K562 (cell line): ENCODE measurements around the gene ADGRB3. TPM values are rescaled to one million over a fixed set of nuclear protein-coding genes. Genes with fewer than 3 reads are reported as not detected.

Experiments used
- ATF3 ChIP-seq, 2 experiments: fragments of 450-650 bp in 1 of 2; sonication (generic) in 1 of 2; formaldehyde crosslinking in 1 of 2; IDR thresholded peaks in 1 of 2; conservative IDR thresholded peaks in 1 of 2; 2 replicates each; pipeline versions ENCODE4 v1.6.1 to v1.8.1; 2016 to 2023; ENCODE audit warnings: mild to moderate bottlenecking in 2 of 2, moderate library complexity in 2 of 2, inconsistent platforms in 1 of 2, missing genetic modification reagents in 1 of 2
- CEBPB ChIP-seq: fragments of 450-650 bp; IDR thresholded peaks from 2 replicates; pipeline ENCODE4 v1.6.1; 2016; ENCODE audit warnings: missing genetic modification characterization, missing compliant biosample characterization
- E2F3 ChIP-seq: fragments of 250-450 bp; sonication (Bioruptor Pico); IDR thresholded peaks from 2 replicates; pipeline ENCODE4 v1.4.0; 2020; ENCODE audit warnings: mild to moderate bottlenecking
- EHMT2 ChIP-seq: fragments of 450-650 bp; IDR thresholded peaks from 2 replicates; pipeline ENCODE4 v1.6.1; 2018; ENCODE audit warnings: antibody characterized with exemption
- FOXA1 ChIP-seq: fragments of 450-650 bp; IDR thresholded peaks from 2 replicates; pipeline ENCODE4 v1.6.1; 2016; ENCODE audit warnings: mild to moderate bottlenecking, borderline replicate concordance
- GATAD2A ChIP-seq: fragments of 450-650 bp; IDR thresholded peaks from 2 replicates; pipeline ENCODE4 v1.6.1; 2017
- GTF2A2 ChIP-seq: IDR thresholded peaks from 2 replicates; pipeline ENCODE4 v1.6.1; 2016; ENCODE audit warnings: mild to moderate bottlenecking, missing genetic modification characterization, missing compliant biosample characterization
- GTF2E2 ChIP-seq: fragments of 200-800 bp; sonication (Bioruptor generic); IDR thresholded peaks from 2 replicates; pipeline ENCODE4 v1.6.1; 2016; ENCODE audit warnings: missing genetic modification characterization, missing compliant biosample characterization
- IFI16 ChIP-seq: fragments of 250-450 bp; sonication (Bioruptor Pico); IDR thresholded peaks from 2 replicates; pipeline ENCODE4 v2.1.2; 2022; ENCODE audit warnings: mild to moderate bottlenecking, inconsistent platforms
- JUND ChIP-seq, 2 experiments: IDR thresholded peaks; 2 replicates in 1 of 2; 3 replicates in 1 of 2; pipeline ENCODE4 v1.6.1; 2011; ENCODE audit warnings: borderline replicate concordance in 2 of 2, low read depth in 2 of 2, low read length in 2 of 2, improper control_type of control experiment in 1 of 2, missing biosample characterization in 1 of 2, missing genetic modification characterization in 1 of 2, missing genetic modification reagents in 1 of 2
- POLR2G ChIP-seq: fragments of 200-400 bp; formaldehyde crosslinking; IDR thresholded peaks from 2 replicates; pipeline ENCODE4 v1.6.1; 2017; ENCODE audit warnings: low read depth, mild to moderate bottlenecking, antibody characterized with exemption, low read length, moderate library complexity
- POLR2H ChIP-seq: IDR thresholded peaks from 2 replicates; pipeline ENCODE4 v1.6.1; 2016; ENCODE audit warnings: missing genetic modification characterization, low read depth, mild to moderate bottlenecking, control low read depth, missing compliant biosample characterization, moderate library complexity
- PTRF ChIP-seq: fragments of 450-650 bp; IDR thresholded peaks from 2 replicates; pipeline ENCODE4 v1.6.1; 2016; ENCODE audit warnings: mild to moderate bottlenecking, missing genetic modification characterization, missing compliant biosample characterization
- PURB ChIP-seq: sonication (generic); formaldehyde crosslinking; IDR thresholded peaks from 2 replicates; pipeline ENCODE4 v1.9.0; 2021; ENCODE audit warnings: low read depth, mild to moderate bottlenecking, missing genetic modification reagents
- RFX5 ChIP-seq: IDR thresholded peaks from 2 replicates; pipeline ENCODE4 v1.6.1; 2011; ENCODE audit warnings: low read depth, mild to moderate bottlenecking, improper control_type of control experiment, low read length
- SMARCC2 ChIP-seq: fragments of 450-650 bp; IDR thresholded peaks from 2 replicates; pipeline ENCODE4 v1.6.1; 2017; ENCODE audit warnings: antibody characterized with exemption, moderate library complexity, mild to moderate bottlenecking, low read depth
- TAF15 ChIP-seq: fragments of 200-400 bp; formaldehyde crosslinking; IDR thresholded peaks from 2 replicates; pipeline ENCODE4 v1.6.1; 2017; ENCODE audit warnings: mild to moderate bottlenecking, low read depth, low read length, moderate library complexity
- TBP ChIP-seq: optimal IDR thresholded peaks from 2 replicates; pipeline ENCODE3; 2011; ENCODE audit warnings: low read depth, low read length, improper control_type of control experiment
- THRA ChIP-seq: fragments of 450-650 bp; IDR thresholded peaks from 2 replicates; pipeline ENCODE4 v1.6.1; 2017; ENCODE audit warnings: mild to moderate bottlenecking, moderate library complexity
- TRIM28 ChIP-seq: fragments of 450-650 bp; IDR thresholded peaks from 2 replicates; pipeline ENCODE4 v1.6.1; 2017
- USF1 ChIP-seq: sonication (generic); formaldehyde crosslinking; IDR thresholded peaks from 2 replicates; pipeline ENCODE4 v1.9.0; 2022; ENCODE audit warnings: mild to moderate bottlenecking, missing genetic modification reagents
- ZFP91 ChIP-seq: sonication (generic); formaldehyde crosslinking; IDR thresholded peaks from 2 replicates; pipeline ENCODE4 v1.8.0; 2022; ENCODE audit warnings: mild to moderate bottlenecking, missing genetic modification reagents
- ZNF197 ChIP-seq: fragments of 200-800 bp; sonication (Bioruptor generic); IDR thresholded peaks from 2 replicates; pipeline ENCODE4 v1.6.1; 2016; ENCODE audit warnings: low read depth, missing genetic modification characterization, missing compliant biosample characterization
- ZNF384 ChIP-seq: IDR thresholded peaks from 2 replicates; pipeline ENCODE4 v1.6.1; 2012; ENCODE audit warnings: low read depth, low read length, improper control_type of control experiment
- ZNF707 ChIP-seq: fragments of 250-450 bp; sonication (Bioruptor Pico); conservative IDR thresholded peaks from 2 replicates; pipeline ENCODE4 v1.8.0; 2022; ENCODE audit warnings: inconsistent platforms, mild to moderate bottlenecking, moderate library complexity
- polyA plus RNA-seq, 8 experiments: library from polyadenylated mRNA; depleted of rRNA in 4 of 8; stranded (reverse) in 5 of 8; unstranded in 3 of 8; fragments of >200 nt; fragmentation: Nextera tagmentation in 2 of 8; fragmentation: Illumina TruSeq in 1 of 8; extraction: Ambion mirVana in 2 of 8; extraction: Trizol in 1 of 8; gene quantifications; 2 replicates each; pipeline versions ENCODE4 v1.2.1 to v1.2.3, GENCODE V29; 2011 to 2014; ENCODE audit warnings: inconsistent platforms in 1 of 8, missing spikeins in 1 of 8
- total RNA-seq, 7 experiments: library from RNA; depleted of rRNA in 6 of 7; stranded (reverse); fragments of >200 nt in 6 of 7; fragmentation: Illumina TruSeq in 2 of 7; extraction: Trizol in 2 of 7; gene quantifications; 2 replicates each; pipeline versions ENCODE4 v1.2.1 to v1.2.3, GENCODE V29; 2011 to 2021; ENCODE audit warnings: low replicate concordance in 1 of 7

Gene ADGRB3
- total and polyA plus RNA-seq, 9 of the 15 experiments (the other 6 are each of a cell fraction or from before 2014, with no cell fraction given), result 0.90 to 7.8 (median 2.4) TPM

GRCh38 chr6:68967549-68968300, 332.6 kb downstream of the ADGRB3 start (continued):
- TF ChIP-seq THRA (no peak), USF1 (CRISPR knock-in tag) (no peak), CEBPB (tag) (no peak), GATAD2A (peak; percentile 87; the same call in 1 of the 2 replicates), TBP (peak; percentile 28), TAF15 (no peak), TRIM28 (no peak), IFI16 (no peak), ZNF384 (no peak), GTF2A2 (tag) (no peak), GTF2E2 (no peak), PTRF (no peak), RFX5 (no peak), ZNF707 (no peak), E2F3 (no peak), ATF3 (IDR thresholded peaks at IDR 0.05) (peak; percentile 93), ATF3 (CRISPR knock-in tag; conservative IDR thresholded peaks at IDR 0.05) (no peak), ZNF197 (CRISPR knock-in tag) (no peak), SMARCC2 (peak; percentile 74), FOXA1 (no peak), JUND (IDR thresholded peaks at IDR 0.05; ENCODE audit: borderline replicate concordance, low read depth, low read length) (peak; percentile 90), JUND (tag; IDR thresholded peaks at IDR 0.05; ENCODE audit: borderline replicate concordance, low read depth, low read length) (peak; percentile 85; the same call in 2 of the 3 replicates), POLR2H (tag) (no peak), ZFP91 (CRISPR knock-in tag) (no peak), POLR2G (no peak), PURB (CRISPR knock-in tag) (no peak), EHMT2 (peak; percentile 21; the same call in 1 of the 2 replicates)
